Activated CD8-positive, alpha-beta T cell treated with anti-CD3 and anti-CD28 coated beads, Interleukin-2, amount 10 ng/mL, durations not matched to agents 7 days and 5 days (primary cell): ENCODE measurements around the gene PTGER2. TPM values are rescaled to one million over a fixed set of nuclear protein-coding genes. Genes with fewer than 3 reads are reported as not detected.

ENCODE experiments used
- ATAC-seq: fragments of 150-1000 bp; cut with Tn5 transposase; one replicate; pipeline ENCODE4 v1.10.0; 2021; ENCODE audit warnings: moderate library complexity
- CTCF ChIA-PET: fragments of 350-600 bp; sonication (Branson Sonifier 250); formaldehyde crosslinking; loops from one replicate; lab custom pipeline; 2021; ENCODE audit warnings: antibody characterized with exemption; lab: Charles Lee
- POLR2A ChIA-PET: fragments of 350-600 bp; sonication (Branson Sonifier 250); formaldehyde crosslinking; loops from one replicate; lab custom pipeline; 2021; ENCODE audit warnings: antibody characterized with exemption; lab: Charles Lee
- DNase-seq: peaks from one replicate; pipeline ENCODE4 v3.0.0-alpha.2; 2020
- H3K27ac Mint-ChIP-seq: one replicate; pipeline ENCODE4 v1.8.0; 2021; ENCODE audit warnings: mild to moderate bottlenecking, mixed read lengths
- H3K27me3 Mint-ChIP-seq: one replicate; pipeline ENCODE4 v1.8.0; 2021; ENCODE audit warnings: low read depth, mixed read lengths
- H3K36me3 Mint-ChIP-seq: one replicate; pipeline ENCODE4 v1.8.0; 2021; ENCODE audit warnings: low read depth, mixed read lengths
- H3K4me1 Mint-ChIP-seq: one replicate; pipeline ENCODE4 v1.8.0; 2021; ENCODE audit warnings: low read depth, mixed read lengths
- H3K4me3 Mint-ChIP-seq: one replicate; pipeline ENCODE4 v1.8.0; 2021; ENCODE audit warnings: mild to moderate bottlenecking, mixed read lengths
- H3K9me3 Mint-ChIP-seq: one replicate; pipeline ENCODE4 v1.8.0; 2022; ENCODE audit warnings: mixed read lengths; ENCODE audit not compliant: insufficient read depth
- total RNA-seq, 2 experiments: library from RNA; stranded (reverse); gene quantifications; one replicate each; pipeline ENCODE4 v1.2.3, GENCODE V29; 2021

PTGER2 gene, protein sequence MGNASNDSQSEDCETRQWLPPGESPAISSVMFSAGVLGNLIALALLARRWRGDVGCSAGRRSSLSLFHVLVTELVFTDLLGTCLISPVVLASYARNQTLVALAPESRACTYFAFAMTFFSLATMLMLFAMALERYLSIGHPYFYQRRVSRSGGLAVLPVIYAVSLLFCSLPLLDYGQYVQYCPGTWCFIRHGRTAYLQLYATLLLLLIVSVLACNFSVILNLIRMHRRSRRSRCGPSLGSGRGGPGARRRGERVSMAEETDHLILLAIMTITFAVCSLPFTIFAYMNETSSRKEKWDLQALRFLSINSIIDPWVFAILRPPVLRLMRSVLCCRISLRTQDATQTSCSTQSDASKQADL
- total RNA-seq = 100 to 1,000 TPM; 116 to 119 TPM

- Mint-ChIP-seq H3K4me1 (peaks cover 55% of the 10 kb centered on the region), H3K36me3 (peaks cover 95% of the 10 kb centered on the region), H3K4me3 (peak within 1 kb of the TSS; percentile 97), H3K9me3 (no peaks in the 10 kb centered on the region), H3K27me3 (no peaks in the 10 kb centered on the region), H3K27ac (peak within 1 kb of the TSS; percentile 98)
- POLR2A ChIA-PET = interaction anchor here (0.5 to 11.2 kb wide), 14 partner anchors 8 to 453 kb away, joined by 3 to 120 read pairs (median 5); partner anchors contain the start of genes GNG2, GPR137C and TXNDC16
- CTCF ChIA-PET = interaction anchor here (0.7 to 7.3 kb wide), 7 partner anchors 11 to 159 kb away, joined by 3 to 63 read pairs (median 7); no protein-coding TSS in a partner anchor
- peak; percentile 83 for ATAC-seq
- DNase-seq = peak; percentile 95
These were observed at the start of gene PTGER2 for GRCh38 chr14:52313903-52314594. Gene PTGER2, plus strand, starts transcription at chr14:52314312. Its CDS starts 237 bp downstream, at chr14:52314549.

DNA sequence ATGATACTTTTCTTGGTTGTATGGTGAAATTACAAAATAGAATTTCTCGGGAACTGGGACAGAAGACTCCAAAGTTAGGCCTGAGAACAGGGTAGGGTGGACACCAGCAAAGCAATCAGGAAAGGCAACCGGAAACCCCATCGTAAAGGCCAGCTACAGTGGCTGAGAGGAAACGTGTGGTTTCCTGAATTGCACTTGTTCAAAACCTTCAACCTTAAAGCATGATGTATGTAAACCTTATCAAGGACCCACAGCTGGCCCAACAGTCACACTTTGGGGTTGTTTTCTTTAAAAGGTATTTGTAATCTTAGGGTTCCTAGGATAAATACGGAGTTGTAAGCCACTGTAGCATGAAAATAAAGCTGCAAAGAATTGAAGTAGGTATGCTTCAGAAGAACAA lies 48.9 kb upstream of the PTGER2 start:
- no peak for ATAC-seq
- CTCF ChIA-PET = interaction anchor here (0.6 to 3.2 kb wide), 5 partner anchors 11 to 1982 kb away, joined by 3 to 7 read pairs (median 3); no protein-coding TSS in a partner anchor

GRCh38 chr14:52266179-52266578 lies 47.9 kb upstream of the PTGER2 start:
- ChIA-PET CTCF (interaction anchor here (1.4 to 3.2 kb wide), 3 partner anchors 10 to 90 kb away, joined by 4 to 7 read pairs (median 5); no protein-coding TSS in a partner anchor), POLR2A (no interaction called here)

More for the DNA sequence above, 48.9 kb upstream of the PTGER2 start:
- Mint-ChIP-seq H3K36me3 (peaks cover 20% of the 10 kb centered on the region), H3K27me3 (peaks cover 34% of the 10 kb centered on the region), H3K27ac (peak overlapping the region; percentile 68), H3K4me3 (peak overlapping the region; percentile 4), H3K4me1 (peaks cover 63% of the 10 kb centered on the region), H3K9me3 (peaks cover 11% of the 10 kb centered on the region)
- peak; percentile 40 for DNase-seq
- POLR2A ChIA-PET = no interaction called here

GRCh38 chr14:52266782-52267181 lies 47.3 kb upstream of the PTGER2 start:
- peak overlapping the region; percentile 25 for H3K4me3 Mint-ChIP-seq
- POLR2A ChIA-PET = no interaction called here
- CTCF ChIA-PET = interaction anchor here (0.8 to 3.2 kb wide), 4 partner anchors 9 to 271 kb away, joined by 3 to 7 read pairs (median 4); no protein-coding TSS in a partner anchor

More at GRCh38 chr14:52266179-52266578, 47.9 kb upstream of the PTGER2 start:
- H3K9me3 Mint-ChIP-seq = peaks cover 2% of the 10 kb centered on the region
- DNase-seq = no peak
- peak overlapping the region; percentile 67 for H3K27ac Mint-ChIP-seq
- H3K4me1 Mint-ChIP-seq = peaks cover 63% of the 10 kb centered on the region
- H3K36me3 Mint-ChIP-seq = peaks cover 15% of the 10 kb centered on the region
- ATAC-seq = no peak
- peak overlapping the region; percentile 25 for H3K4me3 Mint-ChIP-seq
- peaks cover 32% of the 10 kb centered on the region for H3K27me3 Mint-ChIP-seq

DNA sequence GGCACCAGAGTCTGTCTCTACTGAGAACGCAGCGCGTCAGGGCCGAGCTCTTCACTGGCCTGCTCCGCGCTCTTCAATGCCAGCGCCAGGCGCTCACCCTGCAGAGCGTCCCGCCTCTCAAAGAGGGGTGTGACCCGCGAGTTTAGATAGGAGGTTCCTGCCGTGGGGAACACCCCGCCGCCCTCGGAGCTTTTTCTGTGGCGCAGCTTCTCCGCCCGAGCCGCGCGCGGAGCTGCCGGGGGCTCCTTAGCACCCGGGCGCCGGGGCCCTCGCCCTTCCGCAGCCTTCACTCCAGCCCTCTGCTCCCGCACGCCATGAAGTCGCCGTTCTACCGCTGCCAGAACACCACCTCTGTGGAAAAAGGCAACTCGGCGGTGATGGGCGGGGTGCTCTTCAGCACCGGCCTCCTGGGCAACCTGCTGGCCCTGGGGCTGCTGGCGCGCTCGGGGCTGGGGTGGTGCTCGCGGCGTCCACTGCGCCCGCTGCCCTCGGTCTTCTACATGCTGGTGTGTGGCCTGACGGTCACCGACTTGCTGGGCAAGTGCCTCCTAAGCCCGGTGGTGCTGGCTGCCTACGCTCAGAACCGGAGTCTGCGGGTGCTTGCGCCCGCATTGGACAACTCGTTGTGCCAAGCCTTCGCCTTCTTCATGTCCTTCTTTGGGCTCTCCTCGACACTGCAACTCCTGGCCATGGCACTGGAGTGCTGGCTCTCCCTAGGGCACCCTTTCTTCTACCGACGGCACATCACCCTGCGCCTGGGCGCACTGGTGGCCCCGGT lies 46.4 kb upstream of the PTGER2 start, which contains the start of gene PTGDR:
Gene PTGDR (plus strand): TSS at position 198 of the 778 bp plus-strand sequence. CDS start 117 bp downstream, at position 315.
- peak within 1 kb of the TSS; percentile 67 for H3K27ac Mint-ChIP-seq
- H3K4me1 Mint-ChIP-seq = peaks cover 66% of the 10 kb centered on the region

More at GRCh38 chr14:52266782-52267181, 47.3 kb upstream of the PTGER2 start:
- Mint-ChIP-seq H3K4me1 (peaks cover 63% of the 10 kb centered on the region), H3K27me3 (peaks cover 35% of the 10 kb centered on the region), H3K36me3 (peaks cover 14% of the 10 kb centered on the region), H3K9me3 (no peaks in the 10 kb centered on the region), H3K27ac (no peak overlapping the region)
- ATAC-seq = no peak
- no peak for DNase-seq

GRCh38 chr14:52268279-52269061 lies 45.6 kb upstream of the PTGER2 start:
- peak overlapping the region; percentile 65 for H3K27ac Mint-ChIP-seq

More for the DNA sequence above, 46.4 kb upstream of the PTGER2 start, which contains the start of gene PTGDR:
- ATAC-seq = peak; percentile 64
- H3K27me3 Mint-ChIP-seq = peaks cover 40% of the 10 kb centered on the region
- peaks cover 14% of the 10 kb centered on the region for H3K36me3 Mint-ChIP-seq
- no peaks in the 10 kb centered on the region for H3K9me3 Mint-ChIP-seq
- CTCF ChIA-PET = interaction anchor here (0.8 to 1.8 kb wide), 4 partner anchors 8 to 272 kb away, joined by 3 to 5 read pairs (median 3); no protein-coding TSS in a partner anchor
- peak within 1 kb of the TSS; percentile 86 for H3K4me3 Mint-ChIP-seq
- DNase-seq = peak; percentile 55
- POLR2A ChIA-PET = no interaction called here

GRCh38 chr14:52269100-52269499 lies 45.0 kb upstream of the PTGER2 start:
- DNase-seq (no peak), ATAC-seq (no peak)
- ChIA-PET CTCF (interaction anchor here (1.2 kb wide), 1 partner anchor 137 kb away, joined by 5 read pairs; no protein-coding TSS in a partner anchor), POLR2A (no interaction called here)
- Mint-ChIP-seq H3K4me3 (peak overlapping the region; percentile 86), H3K4me1 (peaks cover 53% of the 10 kb centered on the region), H3K9me3 (no peaks in the 10 kb centered on the region), H3K27ac (no peak overlapping the region), H3K27me3 (peaks cover 47% of the 10 kb centered on the region), H3K36me3 (peaks cover 14% of the 10 kb centered on the region)

More at GRCh38 chr14:52268279-52269061, 45.6 kb upstream of the PTGER2 start:
- peaks cover 14% of the 10 kb centered on the region for H3K36me3 Mint-ChIP-seq
- ChIA-PET POLR2A (no interaction called here), CTCF (interaction anchor here (1.0 kb wide), 1 partner anchor 114 kb away, joined by 3 read pairs; no protein-coding TSS in a partner anchor)
- ATAC-seq = peak; percentile 75
- H3K4me1 Mint-ChIP-seq = peaks cover 59% of the 10 kb centered on the region
- H3K27me3 Mint-ChIP-seq = peaks cover 42% of the 10 kb centered on the region
- no peaks in the 10 kb centered on the region for H3K9me3 Mint-ChIP-seq
- peak overlapping the region; percentile 86 for H3K4me3 Mint-ChIP-seq
- DNase-seq = peak; percentile 39

GRCh38 chr14:52269982-52270381 lies 44.1 kb upstream of the PTGER2 start:
- no peak for DNase-seq
- Mint-ChIP-seq H3K9me3 (no peaks in the 10 kb centered on the region), H3K4me3 (peak overlapping the region; percentile 17), H3K36me3 (peaks cover 14% of the 10 kb centered on the region), H3K27ac (no peak overlapping the region), H3K4me1 (peaks cover 49% of the 10 kb centered on the region), H3K27me3 (peaks cover 53% of the 10 kb centered on the region)
- ATAC-seq = no peak
- ChIA-PET POLR2A (no interaction called here), CTCF (interaction anchor here (1.2 kb wide), 1 partner anchor 138 kb away, joined by 5 read pairs; no protein-coding TSS in a partner anchor)

- no peak overlapping the region for H3K4me3 Mint-ChIP-seq
- no peak overlapping the region for H3K27ac Mint-ChIP-seq
- DNase-seq (no peak), ATAC-seq (no peak)
- ChIA-PET CTCF (interaction anchor here (0.8 to 2.4 kb wide), 10 partner anchors 9 to 281 kb away, joined by 3 to 18 read pairs (median 3); no protein-coding TSS in a partner anchor), POLR2A (interaction anchor here (1.1 kb wide), 1 partner anchor 203 kb away, joined by 3 read pairs; the partner anchor contains the start of gene NID2)
- H3K36me3 Mint-ChIP-seq = peaks cover 7% of the 10 kb centered on the region
- no peaks in the 10 kb centered on the region for H3K9me3 Mint-ChIP-seq
- peaks cover 55% of the 10 kb centered on the region for H3K27me3 Mint-ChIP-seq
- peaks cover 36% of the 10 kb centered on the region for H3K4me1 Mint-ChIP-seq
These were observed 42.6 kb upstream of the PTGER2 start for GRCh38 chr14:52271538-52271937.

- DNase-seq (peak; percentile 65), ATAC-seq (peak; percentile 20)
- Mint-ChIP-seq H3K27me3 (peaks cover 54% of the 10 kb centered on the region), H3K4me3 (no peak overlapping the region), H3K27ac (no peak overlapping the region), H3K4me1 (peaks cover 27% of the 10 kb centered on the region), H3K36me3 (peaks cover under 1% of the 10 kb centered on the region), H3K9me3 (no peaks in the 10 kb centered on the region)
- ChIA-PET CTCF (interaction anchor here (0.6 to 2.4 kb wide), 15 partner anchors 8 to 281 kb away, joined by 3 to 18 read pairs (median 3); no protein-coding TSS in a partner anchor), POLR2A (interaction anchor here (0.6 to 1.1 kb wide), 2 partner anchors 97 to 203 kb away, joined by 3 read pairs; partner anchors contain the start of gene NID2)
These were observed 41.7 kb upstream of the PTGER2 start for GRCh38 chr14:52272375-52272774.
